ENCODE data around the gene CCAR1. TPM values are rescaled to one million over a fixed set of nuclear protein-coding genes. Genes with fewer than 3 reads are reported as not detected.

The CCAR1 gene
- total RNA-seq, 1 experiment from 2014 or later: 84.4 TPM

- ChIA-PET CTCF (no interaction called here), POLR2A (no interaction called here), RAD21 (ENCODE audit: low non-redundant PET in 1 of 2, low total read pairs in 2 of 2, uncharacterized antibody in 2 of 2, unreplicated experiment in 2 of 2) (interaction anchor here in 1 of 2 experiments (0.6 kb wide), 1 partner anchor 251 kb away, joined by 3 read pairs; no protein-coding TSS in a partner anchor)
- Histone ChIP-seq H4K20me1 (ENCODE audit: insufficient read depth) (no peaks in the 10 kb centered on the region), H3K27ac (ENCODE audit: low read depth, low read length) (no peak overlapping the region), H3K9me2 (ENCODE audit: insufficient read depth) (no peaks in the 10 kb centered on the region), H3K9ac (ENCODE audit: low read length) (no peak overlapping the region), H2AFZ (ENCODE audit: low read depth, low read length, poor library complexity, severe bottlenecking) (no peak overlapping the region), H3K79me2 (ENCODE audit: insufficient read depth, low read length) (no peaks in the 10 kb centered on the region), H3K36me3 (ENCODE audit: control insufficient read depth in 1 of 2, insufficient read depth in 2 of 2, low read length in 2 of 2) (peaks cover 49 to 60% of the 10 kb centered on the region in 2 experiments), H3K9me3 (ENCODE audit: control insufficient read depth in 1 of 2, insufficient read depth in 1 of 2, low read depth in 1 of 2, low read length in 2 of 2) (no peaks in the 10 kb centered on the region), H3K4me1 (ENCODE audit: control insufficient read depth in 1 of 2, insufficient read depth in 2 of 2, low read length in 2 of 2) (no peaks in the 10 kb centered on the region), H3K27me3 (ENCODE audit: insufficient read depth, low read length) (no peaks in the 10 kb centered on the region), H3K4me2 (ENCODE audit: low read length) (no peak overlapping the region), H3K4me3 (replicated peaks in 1 of 2; ENCODE audit: low read depth in 1 of 2, low read length in 2 of 2) (no peak overlapping the region)
- TF ChIP-seq YY1 (IDR thresholded peaks at IDR 0.05; ENCODE audit: extremely low read depth, insufficient replicate concordance, low read depth, low read length) (no peak), POLR2A (IDR thresholded peaks at IDR 0.05; ENCODE audit: borderline replicate concordance, extremely low read depth, insufficient read depth, insufficient read length) (no peak), FOSL1 (IDR thresholded peaks at IDR 0.05; ENCODE audit: low read depth) (no peak), CEBPB (IDR thresholded peaks at IDR 0.05; ENCODE audit: low read depth) (no peak), MAX (IDR thresholded peaks at IDR 0.05) (no peak), SP1 (IDR thresholded peaks at IDR 0.05; ENCODE audit: low read depth) (no peak), ATF3 (IDR thresholded peaks at IDR 0.05) (no peak), SIN3A (IDR thresholded peaks at IDR 0.05; ENCODE audit: low read depth) (no peak), TCF7L2 (IDR thresholded peaks at IDR 0.05; ENCODE audit: borderline replicate concordance, extremely low read depth, insufficient read depth, insufficient read length) (no peak), ZFX (IDR thresholded peaks at IDR 0.05) (no peak), REST (IDR thresholded peaks at IDR 0.05; ENCODE audit: low read depth) (no peak), ZNF274 (IDR thresholded peaks at IDR 0.05; ENCODE audit: low read depth, low read length) (no peak), JUND (IDR thresholded peaks at IDR 0.05) (no peak), POLR2AphosphoS5 (IDR thresholded peaks at IDR 0.05; ENCODE audit: low read depth, low read length) (no peak), ZBTB33 (IDR thresholded peaks at IDR 0.05; ENCODE audit: extremely low read depth, insufficient replicate concordance, low read length) (no peak)
- BruUV-seq (replicated peaks): no TSS peak
- ATAC-seq: no peak
- intact Hi-C loops (cut with micrococcal nuclease): loop anchor here (5.0 to 10.0 kb wide), 2 partner anchors 164 to 302 kb away; partner anchors contain the start of gene DDX21
- DNase-seq (ENCODE audit: low read depth, low spot score): no peak
Observed at GRCh38 chr10:68790476-68790875, 69.4 kb downstream of the CCAR1 start.
